Measurements from ENCODE around the gene DECR2. TPM values are rescaled to one million over a fixed set of nuclear protein-coding genes. Genes with fewer than 3 reads are reported as not detected.
A peak's percentile ranks its signal among the peaks of the same experiment; 100 is the strongest.

Gene DECR2
- total and polyA plus RNA-seq, 2 experiments from 2014 or later, result 54.5 to 80.5 TPM

GRCh38 chr16:457732-458400, 56.2 kb downstream of the DECR2 start:
- H3K9me3 ChIP-seq (ENCODE audit: low read depth), result no peaks in the 10 kb centered on the region
- no peaks in the 10 kb centered on the region for H3K36me3 ChIP-seq (replicated peaks; ENCODE audit: insufficient read depth, low read depth)
- peaks cover 4% of the 10 kb centered on the region for H4K20me1 ChIP-seq (ENCODE audit: insufficient read depth, poor library complexity, severe bottlenecking)
- H3K9me2 ChIP-seq (replicated peaks; ENCODE audit: insufficient read depth), result no peaks in the 10 kb centered on the region
- H3K27me3 ChIP-seq, result no peaks in the 10 kb centered on the region
- peaks cover 20% of the 10 kb centered on the region for H3K4me1 ChIP-seq (ENCODE audit: insufficient read depth)
- H3K27ac ChIP-seq, result peak overlapping the region; percentile 88
- no peak overlapping the region for H2AFZ ChIP-seq
- TF ChIP-seq CTCF (IDR thresholded peaks at IDR 0.05; ENCODE audit: poor library complexity) (no peak), EZH2 (IDR thresholded peaks at IDR 0.05; ENCODE audit: borderline replicate concordance) (no peak), EZH2phosphoT487 (IDR thresholded peaks at IDR 0.05; ENCODE audit: low read depth, severe bottlenecking, unreplicated experiment) (no peak)
- no peak overlapping the region for H3K4me3 ChIP-seq
- WGBS (ENCODE audit: low lambda C conversion rate, missing lambda C conversion rate), result 81% methylated on average over 14 of the region's 14 CpGs
- peaks cover 70% of the 10 kb centered on the region for H3K79me2 ChIP-seq
- peak overlapping the region; percentile 59 for H3K4me2 ChIP-seq
- peak; percentile 46 for DNase-seq (ENCODE audit: low spot score)

GRCh38 chr16:459761-460160, 58.1 kb downstream of the DECR2 start:
- Histone ChIP-seq H3K9me3 (ENCODE audit: low read depth) (no peaks in the 10 kb centered on the region), H4K20me1 (ENCODE audit: insufficient read depth, poor library complexity, severe bottlenecking) (peaks cover 4% of the 10 kb centered on the region), H3K4me1 (ENCODE audit: insufficient read depth) (peaks cover 20% of the 10 kb centered on the region), H2AFZ (no peak overlapping the region), H3K4me2 (no peak overlapping the region), H3K27ac (no peak overlapping the region), H3K4me3 (no peak overlapping the region), H3K27me3 (no peaks in the 10 kb centered on the region), H3K9me2 (replicated peaks; ENCODE audit: insufficient read depth) (no peaks in the 10 kb centered on the region), H3K79me2 (peaks cover 66% of the 10 kb centered on the region), H3K36me3 (replicated peaks; ENCODE audit: insufficient read depth, low read depth) (no peaks in the 10 kb centered on the region)
- no peak for DNase-seq (ENCODE audit: low spot score)
- 88% methylated on average over 7 of the region's 7 CpGs for WGBS (ENCODE audit: low lambda C conversion rate, missing lambda C conversion rate)
- no peak for TF ChIP-seq EZH2phosphoT487 (IDR thresholded peaks at IDR 0.05; ENCODE audit: low read depth, severe bottlenecking, unreplicated experiment)
- TF ChIP-seq EZH2 (IDR thresholded peaks at IDR 0.05; ENCODE audit: borderline replicate concordance), result no peak
- TF ChIP-seq CTCF (IDR thresholded peaks at IDR 0.05; ENCODE audit: poor library complexity), result no peak

- Histone ChIP-seq H3K27ac (no peak overlapping the region), H3K9me3 (ENCODE audit: low read depth) (no peaks in the 10 kb centered on the region), H3K27me3 (no peaks in the 10 kb centered on the region), H3K4me3 (no peak overlapping the region), H3K4me2 (no peak overlapping the region), H4K20me1 (ENCODE audit: insufficient read depth, poor library complexity, severe bottlenecking) (peaks cover 4% of the 10 kb centered on the region), H3K36me3 (replicated peaks; ENCODE audit: insufficient read depth, low read depth) (no peaks in the 10 kb centered on the region), H2AFZ (no peak overlapping the region), H3K79me2 (peaks cover 68% of the 10 kb centered on the region), H3K9me2 (replicated peaks; ENCODE audit: insufficient read depth) (no peaks in the 10 kb centered on the region), H3K4me1 (ENCODE audit: insufficient read depth) (peaks cover 20% of the 10 kb centered on the region)
- no peak for DNase-seq (ENCODE audit: low spot score)
- no peak for TF ChIP-seq CTCF (IDR thresholded peaks at IDR 0.05; ENCODE audit: poor library complexity)
- TF ChIP-seq EZH2phosphoT487 (IDR thresholded peaks at IDR 0.05; ENCODE audit: low read depth, severe bottlenecking, unreplicated experiment), result no peak
- WGBS (ENCODE audit: low lambda C conversion rate, missing lambda C conversion rate), result 89% methylated on average over 20 of the region's 20 CpGs
Observed at GRCh38 chr16:460787-461186, 59.1 kb downstream of the DECR2 start.

Small RNA genes lying within 50 kb of the gene (small RNA-seq; reads per million reads assigned to genes)
- gene RF00019, result not detected

Other genes with a start within 250 kb of the DECR2 start
- gene HBZ, start 249.2 kb upstream of the DECR2 start, total RNA-seq, result not detected in 2 replicates
- 0.28 TPM in 1 of 2 replicates, not detected in the other for gene HBZ, start 249.2 kb upstream of the DECR2 start, polyA plus RNA-seq
- gene HBM, start 235.9 kb upstream of the DECR2 start, total RNA-seq, result not detected in 2 replicates
- gene HBM, start 235.9 kb upstream of the DECR2 start, polyA plus RNA-seq, result not detected in 2 replicates
- not detected in 2 replicates for gene HBA2, start 229.0 kb upstream of the DECR2 start, total RNA-seq
- gene HBA2, start 229.0 kb upstream of the DECR2 start, polyA plus RNA-seq, result not detected in 2 replicates
- gene HBA1, start 225.2 kb upstream of the DECR2 start, total RNA-seq, result not detected in 2 replicates
- gene HBA1, start 225.2 kb upstream of the DECR2 start, polyA plus RNA-seq, result 1.9 TPM in 1 of 2 replicates, not detected in the other
- not detected in 2 replicates for gene HBQ1, start 221.4 kb upstream of the DECR2 start, total RNA-seq
- 0.30 TPM in 1 of 2 replicates, not detected in the other for gene HBQ1, start 221.4 kb upstream of the DECR2 start, polyA plus RNA-seq
- 74.1 and 75.4 TPM in 2 replicates for gene LUC7L, start 172.4 kb upstream of the DECR2 start, total RNA-seq
- 75.2 and 88.1 TPM in 2 replicates for gene LUC7L, start 172.4 kb upstream of the DECR2 start, polyA plus RNA-seq
- gene FAM234A, start 167.1 kb upstream of the DECR2 start, total RNA-seq, result 37.6 and 84.1 TPM in 2 replicates
- gene FAM234A, start 167.1 kb upstream of the DECR2 start, polyA plus RNA-seq, result 96.5 and 106 TPM in 2 replicates
- gene RGS11, start 125.9 kb upstream of the DECR2 start, total RNA-seq, result 0.04 and 0.57 TPM in 2 replicates
- 0.93 and 3.4 TPM in 2 replicates for gene RGS11, start 125.9 kb upstream of the DECR2 start, polyA plus RNA-seq
- 0.48 TPM in 1 of 2 replicates, not detected in the other for gene ARHGDIG, start 121.3 kb upstream of the DECR2 start, total RNA-seq
- gene ARHGDIG, start 121.3 kb upstream of the DECR2 start, polyA plus RNA-seq, result 1.0 and 1.1 TPM in 2 replicates
- gene PDIA2, start 118.7 kb upstream of the DECR2 start, total RNA-seq, result 0.08 TPM in 1 of 2 replicates, not detected in the other
- 0.47 and 1.0 TPM in 2 replicates for gene PDIA2, start 118.7 kb upstream of the DECR2 start, polyA plus RNA-seq
- gene AXIN1, start 49.2 kb upstream of the DECR2 start, total RNA-seq, result 22.5 and 27.2 TPM in 2 replicates
- 16.1 and 22.5 TPM in 2 replicates for gene AXIN1, start 49.2 kb upstream of the DECR2 start, polyA plus RNA-seq
- 80.0 and 88.1 TPM in 2 replicates for gene MRPL28, start 31.3 kb upstream of the DECR2 start, total RNA-seq
- gene MRPL28, start 31.3 kb upstream of the DECR2 start, polyA plus RNA-seq, result 126 and 144 TPM in 2 replicates
- gene PGAP6, start 19.9 kb upstream of the DECR2 start, total RNA-seq, result 130 and 133 TPM in 2 replicates
- 205 and 229 TPM in 2 replicates for gene PGAP6, start 19.9 kb upstream of the DECR2 start, polyA plus RNA-seq
- 168 and 227 TPM in 2 replicates for gene NME4, start 4.7 kb upstream of the DECR2 start, total RNA-seq
- 543 and 611 TPM in 2 replicates for gene NME4, start 4.7 kb upstream of the DECR2 start, polyA plus RNA-seq
- 39.9 and 47.3 TPM in 2 replicates for gene RAB11FIP3, start 23.8 kb downstream of the DECR2 start, total RNA-seq
- gene RAB11FIP3, start 23.8 kb downstream of the DECR2 start, polyA plus RNA-seq, result 72.8 and 81.0 TPM in 2 replicates
- gene CAPN15, start 125.8 kb downstream of the DECR2 start, total RNA-seq, result 41.7 and 51.0 TPM in 2 replicates
- 42.7 and 47.9 TPM in 2 replicates for gene CAPN15, start 125.8 kb downstream of the DECR2 start, polyA plus RNA-seq
- not detected in 2 replicates for gene PRR35, start 158.5 kb downstream of the DECR2 start, total RNA-seq
- not detected in 2 replicates for gene PRR35, start 158.5 kb downstream of the DECR2 start, polyA plus RNA-seq
- gene NHLRC4, start 165.1 kb downstream of the DECR2 start, total RNA-seq, result 1.0 and 1.2 TPM in 2 replicates
- 0.25 and 1.7 TPM in 2 replicates for gene NHLRC4, start 165.1 kb downstream of the DECR2 start, polyA plus RNA-seq
- 26.7 and 30.0 TPM in 2 replicates for gene PIGQ, start 168.1 kb downstream of the DECR2 start, total RNA-seq
- 58.6 and 64.6 TPM in 2 replicates for gene PIGQ, start 168.1 kb downstream of the DECR2 start, polyA plus RNA-seq
- 28.4 and 30.2 TPM in 2 replicates for gene RAB40C, start 188.2 kb downstream of the DECR2 start, total RNA-seq
- 30.8 and 32.7 TPM in 2 replicates for gene RAB40C, start 188.2 kb downstream of the DECR2 start, polyA plus RNA-seq
- gene WFIKKN1, start 229.1 kb downstream of the DECR2 start, total RNA-seq, result 0.24 and 0.43 TPM in 2 replicates
- gene WFIKKN1, start 229.1 kb downstream of the DECR2 start, polyA plus RNA-seq, result 0.88 and 2.1 TPM in 2 replicates
- 75.4 and 77.9 TPM in 2 replicates for gene METTL26, start 234.4 kb downstream of the DECR2 start, total RNA-seq
- 151 and 155 TPM in 2 replicates for gene METTL26, start 234.4 kb downstream of the DECR2 start, polyA plus RNA-seq
- gene MCRIP2, start 239.9 kb downstream of the DECR2 start, total RNA-seq, result 43.0 and 61.4 TPM in 2 replicates
- 95.2 and 100 TPM in 2 replicates for gene MCRIP2, start 239.9 kb downstream of the DECR2 start, polyA plus RNA-seq
- gene WDR90, start 247.5 kb downstream of the DECR2 start, total RNA-seq, result 6.4 and 14.4 TPM in 2 replicates
- 25.1 and 30.3 TPM in 2 replicates for gene WDR90, start 247.5 kb downstream of the DECR2 start, polyA plus RNA-seq